T-cell (primary cell): ENCODE measurements around the gene WNT3. TPM values are rescaled to one million over a fixed set of nuclear protein-coding genes. Genes with fewer than 3 reads are reported as not detected.

Source experiments
- ATAC-seq, 4 experiments: fragments of 200-7000 bp in 3 of 4; fragments of 150-1000 bp in 1 of 4; cut with Tn5 transposase; replicated peaks in 1 of 4; 1 replicate in 3 of 4; 2 replicates in 1 of 4; pipeline ENCODE4 v1.10.0; 2021; ENCODE audit warnings: moderate library complexity in 3 of 4, mild to moderate bottlenecking in 2 of 4, moderate number of reproducible peaks in 1 of 4
- CTCF ChIA-PET, 2 donors: fragments of 300-600 bp; sonication (Branson Sonifier 250); formaldehyde crosslinking; loops; one replicate each; lab custom pipeline; 2022; ENCODE audit warnings: antibody characterized with exemption in 2 of 2; lab: Charles Lee
- POLR2A ChIA-PET, 2 donors: fragments of 300-600 bp; sonication (Branson Sonifier 250); formaldehyde crosslinking; loops; one replicate each; lab custom pipeline; 2022; ENCODE audit warnings: antibody characterized with exemption in 2 of 2; lab: Charles Lee
- DNase-seq, 35 experiments: peaks; one replicate each; pipeline versions ENCODE4 v3.0.0 to v3.0.0-alpha.2; 2013 to 2023
- H3K27ac ChIP-seq: one replicate; pipeline ENCODE4 v1.5.1; 2013; ENCODE audit warnings: low read length
- H3K27me3 ChIP-seq, 2 experiments: replicated peaks in 1 of 2; 1 replicate in 1 of 2; 2 replicates in 1 of 2; pipeline versions ENCODE4 v1.6.1 to v1.7.0; 2013; ENCODE audit warnings: low read length in 1 of 2, mixed read lengths in 1 of 2; ENCODE audit not compliant: control insufficient read depth in 2 of 2, insufficient read depth in 2 of 2; ENCODE audit errors: extremely low read depth in 1 of 2
- H3K36me3 ChIP-seq, 2 donors: 1 replicate in 1 of 2; 2 replicates in 1 of 2; pipeline versions ENCODE4 v1.6.1 to v1.7.0; 2013; ENCODE audit warnings: low read length in 1 of 2; ENCODE audit not compliant: control insufficient read depth in 2 of 2, insufficient read depth in 1 of 2; ENCODE audit errors: extremely low read depth in 1 of 2
- H3K4me1 ChIP-seq, 2 experiments: 1 replicate in 1 of 2; 2 replicates in 1 of 2; pipeline versions ENCODE4 v1.6.1 to v1.7.0; 2013; ENCODE audit warnings: low read length in 2 of 2, mixed read lengths in 1 of 2; ENCODE audit not compliant: insufficient read depth in 2 of 2, control insufficient read depth in 1 of 2; ENCODE audit errors: extremely low read depth in 1 of 2
- H3K4me3 ChIP-seq, 2 donors: 1 replicate in 1 of 2; 2 replicates in 1 of 2; pipeline versions ENCODE4 v1.5.1 to v1.7.0; 2013; ENCODE audit warnings: mild to moderate bottlenecking in 2 of 2, low read length in 1 of 2, moderate library complexity in 1 of 2; ENCODE audit not compliant: control insufficient read depth in 1 of 2; ENCODE audit errors: extremely low read depth in 1 of 2
- H3K9me3 ChIP-seq: 2 replicates; pipeline ENCODE4 v1.7.0; 2013
- H3K27ac Mint-ChIP-seq, 2 donors: one replicate each; pipeline ENCODE4 v1.8.0; 2020 to 2021; ENCODE audit warnings: mild to moderate bottlenecking in 2 of 2, mixed read lengths in 2 of 2
- H3K27me3 Mint-ChIP-seq, 2 donors: one replicate each; pipeline ENCODE4 v1.8.0; 2021 to 2022; ENCODE audit warnings: mixed read lengths in 2 of 2
- H3K36me3 Mint-ChIP-seq: one replicate; pipeline ENCODE4 v1.8.0; 2021; ENCODE audit warnings: mixed read lengths
- H3K4me1 Mint-ChIP-seq, 3 donors: one replicate each; pipeline ENCODE4 v1.8.0; 2020 to 2022; ENCODE audit warnings: mixed read lengths in 3 of 3, mild to moderate bottlenecking in 1 of 3
- H3K4me3 Mint-ChIP-seq, 3 donors: one replicate each; pipeline ENCODE4 v1.8.0; 2020 to 2022; ENCODE audit warnings: mild to moderate bottlenecking in 3 of 3, mixed read lengths in 3 of 3, moderate library complexity in 3 of 3
- H3K9me3 Mint-ChIP-seq, 3 donors: one replicate each; pipeline ENCODE4 v1.8.0; 2020 to 2022; ENCODE audit warnings: mixed read lengths in 3 of 3
- WGBS: methylation state at CpG from one replicate; pipeline ENCODE4 v1.1.5; 2013; ENCODE audit warnings: missing lambda C conversion rate; ENCODE audit not compliant: insufficient coverage; 5-methylcytosine and 5-hydroxymethylcytosine counted together
- total RNA-seq, 35 experiments: library from RNA in 6 of 35; stranded (reverse) in 6 of 35; fragments of 120-200 nt in 1 of 35; gene quantifications; one replicate each; pipeline versions ENCODE4 v1.2.1 to v1.2.4 and lab custom pipeline; 2013 to 2026

The WNT3 gene
- total RNA-seq, 5 donors from 2014 or later (not counting 1 experiment from before 2014, with no cell fraction given): 0.09 to 0.12 (median 0.10) TPM; not detected in 2

DNA sequence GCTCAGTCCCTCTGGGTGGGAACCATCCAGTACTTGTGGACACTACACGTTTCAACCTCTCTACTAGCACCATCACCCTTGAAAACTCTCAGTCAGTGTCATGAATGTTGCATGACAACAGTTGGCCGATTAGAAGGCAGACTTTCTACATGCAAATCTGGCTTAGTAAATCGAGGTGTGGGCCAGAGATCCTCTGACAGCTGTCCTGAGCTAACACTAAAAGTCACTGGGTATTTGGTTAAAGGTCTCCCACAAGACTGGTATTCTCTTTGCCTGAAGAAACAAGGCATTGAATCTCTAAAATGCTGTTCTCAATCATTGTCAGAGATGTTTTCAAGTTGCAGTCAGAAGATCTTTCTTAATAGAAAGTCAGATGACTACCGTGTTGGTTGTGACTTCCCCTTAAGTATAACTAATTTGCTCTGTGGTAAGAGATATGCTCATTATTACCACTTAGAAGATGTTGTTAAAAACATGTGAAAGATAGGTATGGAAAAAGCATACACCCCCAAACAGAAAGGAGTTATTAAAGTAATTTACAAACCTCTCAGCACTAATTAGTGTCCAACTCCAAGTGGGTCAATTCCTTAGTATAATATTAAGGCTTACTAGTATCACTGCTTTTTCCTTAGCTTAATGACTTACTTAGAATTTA, 62.3 kb downstream of the WNT3 start:
- ChIA-PET POLR2A (no interaction called here), CTCF (no interaction called here)
- no peak overlapping the region for H3K27ac Mint-ChIP-seq
- peaks cover 43% of the 10 kb centered on the region for H3K36me3 Mint-ChIP-seq
- Histone ChIP-seq H3K9me3 (no peaks in the 10 kb centered on the region), H3K27me3 (no peaks in the 10 kb centered on the region), H3K4me1 (no peaks in the 10 kb centered on the region), H3K36me3 (peaks cover 3 to 53% of the 10 kb centered on the region in 2 donors), H3K27ac (no peak overlapping the region), H3K4me3 (no peak overlapping the region)
- no peak overlapping the region for H3K4me3 Mint-ChIP-seq
- H3K27me3 Mint-ChIP-seq: no peaks in the 10 kb centered on the region
- H3K4me1 Mint-ChIP-seq: no peaks in the 10 kb centered on the region
- DNase-seq (no peak), ATAC-seq (no peak)
- no peaks in the 10 kb centered on the region for H3K9me3 Mint-ChIP-seq
- 100% methylated on average over 1 of the region's 4 CpGs for WGBS

DNA sequence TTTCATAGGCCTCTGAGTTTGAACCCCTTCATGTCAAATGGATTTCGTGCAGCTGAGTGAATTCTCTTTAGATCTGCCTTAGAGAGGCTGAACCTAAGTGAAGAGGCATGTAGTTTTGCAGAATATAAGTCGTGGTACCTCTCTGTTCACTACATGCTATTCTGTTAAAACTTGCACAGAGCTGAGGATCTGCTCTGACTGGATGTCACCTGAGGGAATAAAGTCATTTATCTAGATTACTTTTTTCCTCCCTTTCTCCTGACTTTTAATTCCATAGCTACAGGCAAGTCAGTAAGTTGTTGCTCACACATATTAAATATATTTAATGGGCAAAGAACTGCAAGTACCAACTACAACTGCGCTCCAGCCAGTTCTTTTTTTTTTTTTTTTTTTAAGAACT, 64.7 kb downstream of the WNT3 start:
- no peaks in the 10 kb centered on the region for H3K4me1 Mint-ChIP-seq
- peaks cover 55% of the 10 kb centered on the region for H3K36me3 Mint-ChIP-seq

DNA sequence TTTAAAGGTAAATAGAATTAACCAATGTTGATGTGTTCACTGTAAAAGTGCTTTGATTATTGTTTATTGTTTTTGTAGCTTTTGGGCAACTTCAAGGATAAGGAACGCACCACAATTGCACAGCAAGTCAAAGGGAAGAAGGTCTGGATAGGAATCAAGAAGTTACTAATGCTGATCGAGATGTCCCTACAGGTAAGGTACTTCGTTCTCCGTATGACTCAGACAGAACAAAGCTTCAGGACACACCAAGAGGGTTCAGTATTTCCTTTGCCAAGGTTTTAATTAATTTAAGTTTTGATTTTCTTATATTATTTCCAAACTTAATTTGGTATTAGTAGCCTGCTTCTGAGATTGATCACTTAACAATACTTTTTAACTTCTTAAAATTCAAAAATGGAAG, 67.1 kb downstream of the WNT3 start:
- no peaks in the 10 kb centered on the region for H3K27me3 Mint-ChIP-seq
- 100% methylated on average over 1 of the region's 4 CpGs for WGBS

More for the DNA sequence above, 64.7 kb downstream of the WNT3 start:
- no peaks in the 10 kb centered on the region for H3K9me3 ChIP-seq
- no peaks in the 10 kb centered on the region for H3K27me3 Mint-ChIP-seq
- DNase-seq (no peak), ATAC-seq (no peak)
- H3K27ac ChIP-seq: no peak overlapping the region
- H3K9me3 Mint-ChIP-seq: no peaks in the 10 kb centered on the region
- no peak overlapping the region for H3K4me3 ChIP-seq
- H3K36me3 ChIP-seq: peaks cover 3 to 60% of the 10 kb centered on the region in 2 donors
- H3K4me1 ChIP-seq: no peaks in the 10 kb centered on the region
- POLR2A ChIA-PET: no interaction called here
- CTCF ChIA-PET: interaction anchor here in 1 of 2 donors (0.6 kb wide), 1 partner anchor 697 kb away, joined by 4 read pairs; no protein-coding TSS in a partner anchor
- no peak overlapping the region for H3K4me3 Mint-ChIP-seq
- WGBS: 83% methylated on average over 1 of the region's 3 CpGs
- no peak overlapping the region for H3K27ac Mint-ChIP-seq
- H3K27me3 ChIP-seq: no peaks in the 10 kb centered on the region

DNA sequence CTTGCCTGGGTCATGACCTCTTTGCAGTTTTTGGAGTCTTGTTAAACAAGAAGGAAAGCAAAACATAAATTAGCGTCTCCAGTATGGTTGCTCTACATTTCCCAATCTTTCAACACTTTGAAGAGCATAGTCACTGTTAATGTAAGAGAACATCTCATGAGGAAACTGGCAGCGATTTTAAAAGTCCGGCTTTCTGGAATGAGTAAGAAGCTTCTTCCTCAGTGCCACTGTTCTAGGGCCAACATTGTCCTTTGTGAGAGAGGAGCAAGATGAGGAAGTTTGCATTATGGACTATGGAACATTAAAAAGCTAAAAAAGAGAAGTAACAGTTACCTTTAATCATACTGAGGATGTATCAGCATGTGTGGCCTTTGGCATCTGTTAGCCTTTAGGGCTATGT, 73.1 kb downstream of the WNT3 start:
- Mint-ChIP-seq H3K9me3 (no peaks in the 10 kb centered on the region), H3K4me3 (no peak overlapping the region), H3K36me3 (peaks cover 22% of the 10 kb centered on the region), H3K4me1 (no peaks in the 10 kb centered on the region), H3K27me3 (no peaks in the 10 kb centered on the region), H3K27ac (no peak overlapping the region)
- DNase-seq (no peak), ATAC-seq (no peak)
- Histone ChIP-seq H3K4me1 (no peaks in the 10 kb centered on the region), H3K27me3 (no peaks in the 10 kb centered on the region), H3K27ac (no peak overlapping the region), H3K4me3 (no peak overlapping the region), H3K36me3 (peaks cover 12 to 29% of the 10 kb centered on the region in 2 donors), H3K9me3 (no peaks in the 10 kb centered on the region)
- 94% methylated on average over 2 of the region's 3 CpGs for WGBS
- CTCF ChIA-PET: no interaction called here
- POLR2A ChIA-PET: no interaction called here

More for the DNA sequence above, 67.1 kb downstream of the WNT3 start:
- no peaks in the 10 kb centered on the region for H3K9me3 ChIP-seq
- POLR2A ChIA-PET: no interaction called here
- Mint-ChIP-seq H3K9me3 (no peaks in the 10 kb centered on the region), H3K4me1 (no peaks in the 10 kb centered on the region), H3K36me3 (peaks cover 44% of the 10 kb centered on the region), H3K27ac (no peak overlapping the region), H3K4me3 (no peak overlapping the region)
- no peaks in the 10 kb centered on the region for H3K4me1 ChIP-seq
- CTCF ChIA-PET: interaction anchor here in 1 of 2 donors (1.2 kb wide), 1 partner anchor 83 kb away, joined by 3 read pairs; no protein-coding TSS in a partner anchor
- DNase-seq (no peak), ATAC-seq (no peak)
- no peaks in the 10 kb centered on the region for H3K27me3 ChIP-seq
- peaks cover 7 to 56% of the 10 kb centered on the region in 2 donors for H3K36me3 ChIP-seq
- no peak overlapping the region for H3K27ac ChIP-seq
- H3K4me3 ChIP-seq: no peak overlapping the region

DNA sequence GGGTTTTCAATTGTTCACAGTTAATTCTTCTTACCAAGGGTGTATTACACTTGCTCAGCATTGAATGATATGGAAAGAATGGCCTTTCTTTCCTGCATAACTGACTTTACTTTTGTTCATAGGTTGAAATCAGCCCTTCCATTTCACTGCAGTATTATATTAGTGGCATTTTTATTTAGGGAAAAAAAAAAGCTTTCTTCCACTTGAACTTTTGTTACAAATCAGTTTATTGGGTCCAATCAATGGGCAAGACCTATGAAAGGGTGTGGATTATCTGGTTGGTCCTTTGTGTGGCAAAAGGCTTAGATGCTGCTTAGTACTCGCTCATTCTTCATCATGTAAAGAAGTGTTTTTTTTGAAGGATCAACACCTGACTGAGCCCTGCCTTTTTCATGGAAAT, 74.1 kb downstream of the WNT3 start:
- no peak overlapping the region for H3K27ac Mint-ChIP-seq
- H3K4me1 Mint-ChIP-seq: no peaks in the 10 kb centered on the region
- H3K36me3 ChIP-seq: peaks cover 12 to 22% of the 10 kb centered on the region in 2 donors
- H3K9me3 Mint-ChIP-seq: no peaks in the 10 kb centered on the region
- H3K4me3 Mint-ChIP-seq: no peak overlapping the region
- H3K27me3 Mint-ChIP-seq: no peaks in the 10 kb centered on the region
- 100% methylated on average over 1 of the region's 1 CpG for WGBS
- H3K4me1 ChIP-seq: no peaks in the 10 kb centered on the region
- no peak overlapping the region for H3K27ac ChIP-seq
- CTCF ChIA-PET: no interaction called here
- no peak overlapping the region for H3K4me3 ChIP-seq
- no peaks in the 10 kb centered on the region for H3K9me3 ChIP-seq
- no peak for ATAC-seq
- POLR2A ChIA-PET: no interaction called here
- H3K27me3 ChIP-seq: no peaks in the 10 kb centered on the region
- DNase-seq: no peak
- peaks cover 20% of the 10 kb centered on the region for H3K36me3 Mint-ChIP-seq

DNA sequence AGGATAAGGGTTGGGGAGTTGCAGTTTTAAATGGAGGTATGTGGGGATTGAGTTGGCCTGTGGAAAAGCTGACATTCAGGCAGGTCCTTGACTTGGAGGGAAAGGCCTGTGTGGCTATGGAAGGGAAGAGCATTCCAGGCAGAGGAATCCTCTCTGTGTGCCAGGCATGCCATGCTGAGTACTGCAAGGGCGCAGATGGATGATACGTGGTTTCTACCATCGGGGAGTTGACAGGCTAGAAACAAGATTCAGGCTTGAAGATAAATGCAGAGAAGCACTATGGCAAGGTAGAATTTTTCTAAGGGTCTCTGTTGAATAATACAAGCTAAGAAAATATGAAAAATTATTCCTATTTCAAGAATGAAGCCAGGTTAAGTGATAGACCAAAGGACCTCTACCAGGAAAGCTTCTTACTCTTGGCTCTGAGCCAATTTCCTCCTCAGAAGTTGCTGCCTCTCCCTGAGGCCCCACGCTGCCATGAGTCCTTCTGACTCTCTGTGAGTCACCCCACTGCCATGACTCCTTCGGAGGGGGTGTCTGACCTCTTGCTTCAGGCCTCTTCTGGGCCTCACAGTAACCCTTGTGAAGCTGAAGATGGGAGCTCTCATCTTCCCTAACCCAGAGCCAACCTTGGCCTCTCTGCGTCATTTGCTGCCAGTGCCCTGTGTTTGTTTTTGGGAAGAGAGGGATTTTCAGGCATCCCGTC, 75.8 kb downstream of the WNT3 start:
- no peaks in the 10 kb centered on the region for H3K9me3 ChIP-seq
- peaks cover 12 to 16% of the 10 kb centered on the region in 2 donors for H3K36me3 ChIP-seq
- peaks cover 21% of the 10 kb centered on the region for H3K36me3 Mint-ChIP-seq
- H3K27ac Mint-ChIP-seq: no peak overlapping the region
- no peak overlapping the region for H3K27ac ChIP-seq
- no peaks in the 10 kb centered on the region for H3K27me3 Mint-ChIP-seq
- DNase-seq (no peak), ATAC-seq (no peak)
- no peak overlapping the region for H3K4me3 Mint-ChIP-seq
- H3K4me1 ChIP-seq: no peaks in the 10 kb centered on the region
- H3K9me3 Mint-ChIP-seq: no peaks in the 10 kb centered on the region
- H3K27me3 ChIP-seq: no peaks in the 10 kb centered on the region
- ChIA-PET CTCF (no interaction called here), POLR2A (no interaction called here)
- no peaks in the 10 kb centered on the region for H3K4me1 Mint-ChIP-seq
- H3K4me3 ChIP-seq: no peak overlapping the region
- WGBS: 84% methylated on average over 3 of the region's 7 CpGs
